ENCODE measurements around the gene DBX2. TPM values are rescaled to one million over a fixed set of nuclear protein-coding genes. Genes with fewer than 3 reads are reported as not detected.

The DBX2 gene
- total RNA-seq, 1 experiment from 2014 or later: 0.37 TPM

- Histone ChIP-seq H3K4me1 (ENCODE audit: insufficient read depth, low read length, poor library complexity, severe bottlenecking) (no peaks in the 10 kb centered on the region), H3K27me3 (replicated peaks; ENCODE audit: insufficient read depth, low read depth, low read length, poor library complexity) (no peaks in the 10 kb centered on the region), H3K36me3 (ENCODE audit: insufficient read depth, low read length, poor library complexity, severe bottlenecking) (no peaks in the 10 kb centered on the region), H3K27ac (ENCODE audit: low read depth, low read length, poor library complexity, severe bottlenecking) (no peak overlapping the region), H3K4me3 (ENCODE audit: low read depth, low read length, poor library complexity, severe bottlenecking) (no peak overlapping the region), H3K9me3 (ENCODE audit: low read depth, low read length, poor library complexity, severe bottlenecking) (peaks cover 6% of the 10 kb centered on the region)
- CTCF ChIA-PET: no interaction called here
- no peak for DNase-seq (ENCODE audit: low spot score)
- no TSS peak for BruUV-seq (replicated peaks)
- no peak for TF ChIP-seq CTCF (conservative IDR thresholded peaks at IDR 0.05; ENCODE audit: low read depth, low read length)
- no peak for TF ChIP-seq EZH2 (IDR thresholded peaks at IDR 0.05; ENCODE audit: borderline replicate concordance, low read depth, low read length, poor library complexity, severe bottlenecking)
- intact Hi-C loops (cut with micrococcal nuclease; ENCODE audit: unreplicated experiment): no loop called here
- POLR2A ChIA-PET (ENCODE audit: low non-redundant PET): no interaction called here
These were observed 81.9 kb downstream of the DBX2 start for GRCh38 chr12:44968965-44969364.

Other genes with a start within 250 kb of the DBX2 start
- gene NELL2, start 174.8 kb downstream of the DBX2 start, total RNA-seq (2021): 596 and 641 TPM in 2 replicates
- 59.3 TPM in 2 replicates for gene ANO6, start 165.0 kb upstream of the DBX2 start, total RNA-seq (2021)